Measurements from ENCODE around the gene SH2D4B.

SH2D4B gene

GRCh38 chr10:80660266-80660665, 122.6 kb downstream of the SH2D4B start:
- Histone ChIP-seq H3K4me1 (peaks cover 3% of the 10 kb centered on the region), H2AFZ (no peak overlapping the region), H3K4me2 (ENCODE audit: low read length) (no peak overlapping the region), H3K79me2 (no peaks in the 10 kb centered on the region), H3K36me3 (ENCODE audit: control insufficient read depth, insufficient read depth, low read length) (no peaks in the 10 kb centered on the region), H3K9me3 (ENCODE audit: control insufficient read depth, low read length) (peaks cover 3% of the 10 kb centered on the region), H3K27ac (no peak overlapping the region), H3K9ac (no peak overlapping the region), H3K27me3 (ENCODE audit: control insufficient read depth, insufficient read depth, low read length) (no peaks in the 10 kb centered on the region), H3K4me3 (ENCODE audit: low read depth, low read length) (no peak overlapping the region)
- no peak for TF ChIP-seq CTCF (IDR thresholded peaks at IDR 0.05)

GRCh38 chr10:80660736-80661135, 123.0 kb downstream of the SH2D4B start:
- TF ChIP-seq CTCF (IDR thresholded peaks at IDR 0.05) = no peak
- no peak overlapping the region for H2AFZ ChIP-seq
- H3K4me1 ChIP-seq = peaks cover 3% of the 10 kb centered on the region
- H3K9ac ChIP-seq = no peak overlapping the region
- no peak overlapping the region for H3K4me3 ChIP-seq (ENCODE audit: low read depth, low read length)
- H3K79me2 ChIP-seq = no peaks in the 10 kb centered on the region
- H3K27me3 ChIP-seq (ENCODE audit: control insufficient read depth, insufficient read depth, low read length) = no peaks in the 10 kb centered on the region
- no peak overlapping the region for H3K4me2 ChIP-seq (ENCODE audit: low read length)
- H3K36me3 ChIP-seq (ENCODE audit: control insufficient read depth, insufficient read depth, low read length) = no peaks in the 10 kb centered on the region
- peaks cover 1% of the 10 kb centered on the region for H3K9me3 ChIP-seq (ENCODE audit: control insufficient read depth, low read length)
- no peak overlapping the region for H3K27ac ChIP-seq

- H3K9ac ChIP-seq = no peak overlapping the region
- no peaks in the 10 kb centered on the region for H3K36me3 ChIP-seq (ENCODE audit: control insufficient read depth, insufficient read depth, low read length)
- H3K27me3 ChIP-seq (ENCODE audit: control insufficient read depth, insufficient read depth, low read length) = no peaks in the 10 kb centered on the region
- no peak overlapping the region for H2AFZ ChIP-seq
- H3K4me1 ChIP-seq = peaks cover 3% of the 10 kb centered on the region
- no peaks in the 10 kb centered on the region for H3K79me2 ChIP-seq
- no peak overlapping the region for H3K4me2 ChIP-seq (ENCODE audit: low read length)
- no peak overlapping the region for H3K27ac ChIP-seq
- no peak for TF ChIP-seq CTCF (IDR thresholded peaks at IDR 0.05)
- H3K9me3 ChIP-seq (ENCODE audit: control insufficient read depth, low read length) = no peaks in the 10 kb centered on the region
- H3K4me3 ChIP-seq (ENCODE audit: low read depth, low read length) = no peak overlapping the region
Measured at GRCh38 chr10:80661526-80661925, 123.8 kb downstream of the SH2D4B start.

- peak overlapping the region; percentile 56 for H3K4me2 ChIP-seq (ENCODE audit: low read length)
- H3K27ac ChIP-seq = peak overlapping the region; percentile 40
- H2AFZ ChIP-seq = peak overlapping the region; percentile 84
- H3K27me3 ChIP-seq (ENCODE audit: control insufficient read depth, insufficient read depth, low read length) = no peaks in the 10 kb centered on the region
- H3K79me2 ChIP-seq = no peaks in the 10 kb centered on the region
- no peak overlapping the region for H3K4me3 ChIP-seq (ENCODE audit: low read depth, low read length)
- no peaks in the 10 kb centered on the region for H3K36me3 ChIP-seq (ENCODE audit: control insufficient read depth, insufficient read depth, low read length)
- H3K9ac ChIP-seq = no peak overlapping the region
- H3K4me1 ChIP-seq = peaks cover 11% of the 10 kb centered on the region
- no peaks in the 10 kb centered on the region for H3K9me3 ChIP-seq (ENCODE audit: control insufficient read depth, low read length)
- peak; percentile 99 for TF ChIP-seq CTCF (IDR thresholded peaks at IDR 0.05)
Measured at GRCh38 chr10:80662429-80663261, 124.9 kb downstream of the SH2D4B start.
